OCI-LY1 (cell line): Measurements from ENCODE around the gene FBXO2.

Experiments
- EZH2 ChIP-seq: fragments of 200-600 bp; sonication (generic), shearing (Covaris generic); IDR thresholded peaks from 2 replicates; pipeline ENCODE4 v1.8.0; 2017; ENCODE audit warnings: borderline replicate concordance, mixed run types, mild to moderate bottlenecking, antibody characterized with exemption, low read length, moderate library complexity, mixed read lengths
- TF ChIP-seq, protein P1 (sequence below): fragments of 200-600 bp; sonication (generic), shearing (Covaris generic); IDR thresholded peaks from 2 replicates; pipeline ENCODE4 v1.5.1; 2017; ENCODE audit warnings: mild to moderate bottlenecking, antibody characterized with exemption, low read length, moderate library complexity, mixed read lengths

DNA sequence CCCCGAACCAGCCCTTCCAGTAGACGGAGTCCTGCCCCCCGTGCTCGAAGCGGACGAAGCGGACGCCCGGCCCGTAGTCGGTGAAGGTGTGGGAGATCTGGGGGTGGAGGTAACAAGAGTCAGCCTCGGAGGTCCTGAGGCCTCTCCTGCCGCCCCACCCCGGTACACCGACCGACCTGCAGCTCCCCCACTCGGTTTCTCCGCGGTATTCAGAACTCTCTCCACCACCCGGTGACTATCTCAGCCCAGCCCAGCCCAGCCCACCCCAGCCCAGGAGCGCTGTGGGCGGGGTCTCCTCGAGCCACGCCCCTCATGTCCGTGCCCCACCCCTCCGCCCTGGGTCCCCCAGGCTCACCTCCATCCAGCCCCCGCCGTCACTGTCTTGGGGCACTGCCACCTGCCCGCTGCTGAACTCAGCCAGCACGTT, 5.5 kb downstream of the FBXO2 start:
- no peak for TF ChIP-seq EZH2
- TF ChIP-seq, protein P1, sequence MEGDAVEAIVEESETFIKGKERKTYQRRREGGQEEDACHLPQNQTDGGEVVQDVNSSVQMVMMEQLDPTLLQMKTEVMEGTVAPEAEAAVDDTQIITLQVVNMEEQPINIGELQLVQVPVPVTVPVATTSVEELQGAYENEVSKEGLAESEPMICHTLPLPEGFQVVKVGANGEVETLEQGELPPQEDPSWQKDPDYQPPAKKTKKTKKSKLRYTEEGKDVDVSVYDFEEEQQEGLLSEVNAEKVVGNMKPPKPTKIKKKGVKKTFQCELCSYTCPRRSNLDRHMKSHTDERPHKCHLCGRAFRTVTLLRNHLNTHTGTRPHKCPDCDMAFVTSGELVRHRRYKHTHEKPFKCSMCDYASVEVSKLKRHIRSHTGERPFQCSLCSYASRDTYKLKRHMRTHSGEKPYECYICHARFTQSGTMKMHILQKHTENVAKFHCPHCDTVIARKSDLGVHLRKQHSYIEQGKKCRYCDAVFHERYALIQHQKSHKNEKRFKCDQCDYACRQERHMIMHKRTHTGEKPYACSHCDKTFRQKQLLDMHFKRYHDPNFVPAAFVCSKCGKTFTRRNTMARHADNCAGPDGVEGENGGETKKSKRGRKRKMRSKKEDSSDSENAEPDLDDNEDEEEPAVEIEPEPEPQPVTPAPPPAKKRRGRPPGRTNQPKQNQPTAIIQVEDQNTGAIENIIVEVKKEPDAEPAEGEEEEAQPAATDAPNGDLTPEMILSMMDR, result no peak
